GM21447 (cell line): ENCODE measurements around the gene SIGLEC10.
"Not testable (repeated sequence)": the region's sequence is repeated elsewhere in the genome, so short reads cannot be mapped to it uniquely, and the experiment has no call there.

Source experiments
- ATAC-seq: cut with Tn5 transposase; IDR thresholded peaks from one replicate; pipeline ENCODE4 v1.9.1; 2021; ENCODE audit not compliant: unreplicated experiment

SIGLEC10 gene

DNA sequence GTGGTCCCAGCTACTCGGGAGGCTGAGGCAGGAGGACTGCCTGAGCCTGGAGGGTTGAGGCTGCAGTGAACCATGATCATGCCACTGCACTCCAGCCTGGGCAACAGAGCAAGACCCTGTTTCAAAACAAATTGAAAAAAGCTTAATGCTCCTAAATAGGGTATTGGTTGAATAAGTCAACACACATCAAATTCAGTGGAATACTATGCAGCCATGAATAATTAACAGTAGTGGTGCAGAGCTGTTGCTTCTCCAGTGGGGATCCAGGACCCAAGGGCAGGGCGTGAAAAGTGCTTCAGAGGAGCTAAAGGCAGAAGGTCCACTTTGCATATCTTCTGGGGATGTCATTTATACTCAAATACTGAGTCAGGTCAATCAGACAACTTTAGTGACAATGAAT, 22.6 kb upstream of the SIGLEC10 start:
- no peak for ATAC-seq

DNA sequence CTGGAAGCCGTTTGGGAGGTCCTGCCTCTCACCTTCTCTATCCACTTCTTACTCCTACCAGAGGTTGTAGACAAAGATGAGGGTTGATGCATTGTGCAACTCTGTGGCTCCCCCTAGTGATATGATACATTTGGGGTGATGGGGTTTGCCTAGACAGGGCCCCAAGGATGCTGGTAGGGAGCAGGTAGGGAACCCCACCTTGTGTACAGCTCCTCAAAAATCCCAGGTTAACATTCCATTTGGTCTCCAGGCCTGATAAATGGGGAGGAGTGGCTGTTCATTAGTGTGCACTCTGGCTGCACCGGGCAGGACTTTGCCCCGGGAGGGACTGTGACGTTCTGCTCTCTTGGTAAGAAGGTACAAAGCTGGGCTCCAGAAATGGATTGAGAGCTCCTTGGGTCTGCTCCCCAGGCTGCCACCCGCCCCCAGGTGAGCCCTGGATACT, 21.6 kb upstream of the SIGLEC10 start:
- no peak for ATAC-seq

DNA sequence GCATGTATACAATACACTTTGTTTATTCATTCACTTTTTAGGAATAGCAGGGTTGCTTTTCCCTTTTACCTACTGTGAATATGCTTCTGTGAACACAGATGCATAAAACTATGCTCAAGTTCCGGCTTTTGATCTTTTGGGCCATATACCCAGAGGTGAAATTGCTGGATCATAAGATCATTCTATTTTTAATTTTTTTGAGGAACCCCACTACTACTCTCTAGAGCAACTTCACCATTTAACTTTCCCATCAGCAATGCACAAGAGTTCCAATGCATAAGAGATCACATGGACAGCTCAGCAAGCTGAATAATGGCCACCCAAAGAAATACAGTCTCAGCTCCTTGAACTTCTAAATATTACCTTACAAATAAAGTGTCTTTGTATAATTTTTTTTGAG, 17.0 kb upstream of the SIGLEC10 start:
- ATAC-seq, result no peak

DNA sequence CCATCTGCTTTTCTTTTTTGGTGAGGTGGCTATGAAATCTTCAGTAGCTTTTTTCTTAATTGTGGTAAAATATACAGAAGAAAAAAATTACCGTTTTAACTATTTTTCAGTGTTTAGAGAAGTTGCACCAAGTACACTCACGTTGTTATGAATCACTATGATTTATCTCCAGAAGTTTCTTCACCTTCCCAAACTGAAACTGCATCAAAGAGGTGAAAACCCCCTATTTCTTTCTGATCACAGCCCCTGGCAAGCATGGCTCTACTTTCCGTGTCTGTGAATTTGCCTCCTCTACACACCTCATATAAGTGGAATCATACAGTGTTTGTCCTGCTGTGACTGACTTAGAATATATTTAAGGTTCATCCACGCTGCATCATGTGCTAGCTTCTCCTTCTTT, 15.6 kb upstream of the SIGLEC10 start:
- no peak for ATAC-seq

DNA sequence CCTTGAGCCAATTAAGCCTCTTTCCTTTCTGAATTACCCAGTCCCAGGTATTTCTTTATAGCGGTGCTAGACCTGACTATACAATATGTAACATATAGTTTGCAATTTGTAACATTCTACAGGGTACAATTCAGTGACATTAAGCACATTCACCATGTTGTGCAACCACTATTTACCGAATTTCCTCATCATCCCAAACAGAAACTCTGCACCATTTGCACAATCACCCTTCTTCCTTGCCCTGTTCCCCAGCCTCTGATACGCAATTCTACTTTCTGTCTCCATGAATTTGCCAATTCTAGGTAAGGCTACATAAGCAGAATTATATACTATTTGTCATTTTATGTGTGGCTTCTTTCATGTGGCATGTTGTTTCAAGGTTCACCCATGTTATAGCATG, 13.7 kb upstream of the SIGLEC10 start:
- no peak for ATAC-seq

DNA sequence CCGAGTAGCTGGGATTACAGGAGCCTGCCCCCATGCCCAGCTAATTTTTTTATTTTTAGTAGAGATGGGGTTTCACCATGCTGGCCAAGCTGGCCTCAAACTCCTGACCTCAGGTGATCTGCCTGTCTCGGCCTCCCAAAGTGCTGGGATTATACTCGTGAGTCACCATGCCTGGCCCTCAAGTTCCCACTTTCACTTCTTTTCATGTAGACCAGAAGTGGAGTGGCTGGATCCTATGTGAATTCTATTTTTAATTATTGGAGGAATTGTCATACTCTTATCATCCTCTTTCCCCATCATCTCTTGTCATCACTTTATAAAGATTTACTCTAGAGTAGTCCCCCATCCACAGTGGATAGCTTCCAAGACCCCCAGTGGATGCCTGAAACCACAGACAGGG, 12.8 kb upstream of the SIGLEC10 start:
- no peak for ATAC-seq

DNA sequence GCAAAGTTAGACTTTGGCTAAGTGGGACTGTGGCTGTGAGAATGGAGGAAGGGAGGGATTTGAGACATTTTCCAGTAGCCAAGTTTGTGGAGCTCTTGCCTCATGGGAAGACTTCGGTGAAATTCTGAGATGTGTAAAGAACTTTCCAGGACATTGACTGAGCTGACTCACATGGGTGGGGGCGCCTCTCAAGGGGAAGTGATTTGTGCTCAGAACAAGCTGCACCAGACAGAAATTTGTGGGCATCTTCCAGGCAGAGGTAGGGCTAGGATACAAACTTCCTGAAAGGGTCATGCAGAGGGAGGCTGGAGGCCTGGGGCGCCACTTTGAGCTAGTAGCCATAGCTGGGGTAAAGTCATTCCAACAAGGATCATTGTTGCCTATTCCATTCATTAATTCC, 9.8 kb upstream of the SIGLEC10 start:
- no peak for ATAC-seq

DNA sequence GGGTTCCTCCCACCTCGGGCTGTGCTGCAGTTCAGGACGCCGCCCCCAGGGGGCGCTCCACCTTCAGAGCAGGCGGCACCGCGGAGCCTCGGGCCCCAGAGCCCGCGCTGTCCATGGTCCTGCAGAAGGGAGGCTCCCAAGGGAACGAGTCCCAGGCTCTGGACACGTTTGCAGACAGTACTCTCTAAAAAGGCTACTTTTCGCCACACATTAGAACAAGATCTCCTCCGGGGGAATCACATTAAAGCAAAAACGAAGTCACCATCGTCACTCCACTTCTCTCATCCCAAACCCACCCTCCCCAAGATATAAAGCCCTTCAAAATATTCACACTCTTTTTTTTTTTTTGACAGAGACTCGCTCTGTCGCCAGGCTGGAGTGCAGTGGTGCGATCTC, 4.6 kb upstream of the SIGLEC10 start:
- ATAC-seq, result no peak

DNA sequence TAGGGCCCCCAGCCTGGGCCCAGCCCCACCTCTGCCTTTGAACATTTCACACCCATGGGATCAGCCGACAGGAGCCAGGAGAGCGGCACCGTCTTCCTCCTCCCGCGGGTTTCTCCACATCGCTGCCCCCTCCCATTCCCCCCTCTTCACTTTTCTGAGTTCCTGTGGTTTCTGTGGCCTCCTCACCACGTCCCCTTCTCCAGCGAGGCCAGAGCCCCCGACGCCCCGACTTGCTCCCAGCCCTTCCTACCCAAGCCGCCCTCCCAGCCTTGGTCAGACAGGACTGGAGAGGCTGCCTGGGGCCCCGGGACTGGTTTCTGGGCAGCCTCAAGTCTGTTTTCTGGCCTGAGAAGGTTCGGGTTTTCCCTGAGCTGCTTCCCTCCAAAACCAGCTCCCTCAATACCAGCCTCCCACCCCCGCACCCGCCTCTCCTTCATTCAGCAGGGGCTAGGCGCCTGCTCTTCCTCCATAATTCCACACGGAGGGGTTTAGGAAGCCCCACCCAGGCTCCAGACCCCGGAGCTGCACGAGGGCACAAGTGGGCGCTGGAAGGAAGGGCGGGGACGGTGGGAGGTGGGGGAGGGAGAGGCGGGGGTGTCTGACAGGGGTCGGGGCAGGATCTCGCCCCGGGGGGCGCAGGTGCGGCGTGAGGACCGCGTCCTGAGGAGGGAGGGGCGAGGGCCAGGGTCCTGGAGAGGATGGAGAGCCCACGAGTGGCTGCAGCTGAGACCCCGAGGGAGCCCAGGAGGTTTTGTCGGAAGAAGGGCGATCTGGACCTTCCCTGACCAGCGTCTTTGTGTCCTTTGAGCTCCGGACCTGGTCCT, 4.0 kb upstream of the SIGLEC10 start:
- no peak for ATAC-seq

DNA sequence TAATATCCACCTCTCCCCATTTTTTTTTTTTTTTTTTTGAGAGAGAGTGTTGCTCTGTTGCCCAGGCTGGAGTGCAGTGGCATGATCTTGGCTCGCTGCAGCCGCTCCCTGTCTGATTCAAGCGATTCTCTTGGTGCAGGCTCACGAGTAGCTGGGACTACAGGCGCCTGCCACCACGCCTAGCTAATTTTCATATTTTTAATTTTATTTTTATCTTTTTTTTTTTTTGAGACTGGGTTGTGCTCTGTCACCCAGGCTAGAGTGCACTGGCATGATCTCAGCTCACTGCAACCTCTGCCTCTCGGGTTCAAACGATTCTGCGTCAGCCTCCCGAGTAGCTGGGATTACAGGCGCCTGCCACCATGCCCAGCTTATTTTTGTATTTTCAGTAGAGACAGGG, 3.1 kb upstream of the SIGLEC10 start:
- ATAC-seq, result not testable (repeated sequence)

DNA sequence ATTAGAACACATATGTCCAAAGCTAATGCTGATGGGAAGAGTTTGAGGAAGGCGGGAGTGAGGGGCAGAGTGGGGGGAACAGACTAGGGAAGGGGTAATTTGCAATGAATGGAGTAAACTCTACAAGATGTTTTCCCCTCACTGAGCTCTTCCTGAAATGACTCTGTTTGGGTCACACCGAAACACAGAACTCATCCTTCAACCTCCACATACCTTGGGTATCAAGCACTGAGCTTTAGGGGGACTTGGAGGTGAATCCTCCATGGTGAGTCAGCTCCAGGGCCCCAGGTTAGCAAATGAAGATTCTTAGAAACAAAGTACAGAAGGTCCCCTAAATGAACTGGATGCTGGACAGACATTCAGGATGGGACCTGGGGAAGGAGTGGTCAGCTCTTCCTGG, 1.3 kb upstream of the SIGLEC10 start:
- ATAC-seq, result no peak

DNA sequence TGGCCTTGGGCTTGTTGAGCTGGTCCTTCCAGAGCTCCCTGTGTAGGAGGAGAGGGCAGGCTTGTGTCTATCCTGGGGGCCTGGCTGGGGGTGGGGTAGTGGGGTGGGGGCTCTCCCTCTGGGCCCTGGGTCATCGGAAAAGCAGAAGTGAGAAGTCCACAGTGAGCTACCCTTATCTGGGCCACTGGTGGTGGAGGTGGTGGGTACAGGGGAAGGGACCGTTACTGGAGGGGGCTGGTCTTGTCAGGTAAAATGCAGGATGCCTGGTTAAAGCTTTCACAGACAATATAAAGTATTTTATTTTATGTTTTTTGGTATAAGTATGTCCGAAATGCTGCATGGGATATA, 342 bp upstream of the SIGLEC10 start:
- peak; percentile 14 for ATAC-seq

DNA sequence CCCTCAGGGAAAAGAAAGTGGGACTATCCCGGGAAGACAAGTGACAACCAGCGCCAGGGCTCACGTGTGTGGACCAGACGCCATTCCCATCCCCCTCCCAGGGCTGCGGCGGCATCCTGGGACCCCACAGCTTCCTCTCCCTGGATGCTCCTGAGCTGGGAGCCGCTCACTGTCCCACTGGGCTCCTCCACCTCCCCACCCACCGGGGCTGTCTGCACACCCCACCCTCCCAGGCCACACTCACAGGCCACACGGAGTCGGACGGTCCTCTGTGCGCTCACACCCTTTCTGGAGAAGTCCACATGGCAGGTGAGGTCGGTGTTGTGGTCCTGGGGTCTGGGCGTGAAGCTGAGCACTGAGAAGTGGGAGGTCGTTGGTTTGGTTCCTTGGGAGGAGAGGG, 1.0 kb downstream of the SIGLEC10 start:
- ATAC-seq, result not testable (repeated sequence)

DNA sequence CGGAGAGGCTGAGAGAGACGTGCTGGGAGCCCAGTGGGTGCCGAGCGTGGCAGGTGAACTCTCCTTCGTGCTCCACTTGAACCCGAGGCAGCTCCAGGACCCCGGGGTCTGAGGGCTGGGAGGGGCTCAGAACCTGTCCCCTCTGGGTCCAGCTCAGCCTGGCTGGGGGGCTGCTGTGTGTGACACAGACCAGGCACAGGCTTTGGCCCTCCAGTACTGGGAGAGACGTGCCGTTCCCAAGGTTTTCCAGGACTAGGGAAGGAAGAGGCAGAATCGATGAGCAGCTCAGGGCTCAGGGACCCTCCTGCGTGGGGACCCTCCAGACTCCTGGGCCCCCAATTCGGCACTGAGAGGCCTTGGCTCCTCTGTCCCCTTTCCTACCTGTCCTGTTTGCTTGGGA, 2.3 kb downstream of the SIGLEC10 start:
- no peak for ATAC-seq

DNA sequence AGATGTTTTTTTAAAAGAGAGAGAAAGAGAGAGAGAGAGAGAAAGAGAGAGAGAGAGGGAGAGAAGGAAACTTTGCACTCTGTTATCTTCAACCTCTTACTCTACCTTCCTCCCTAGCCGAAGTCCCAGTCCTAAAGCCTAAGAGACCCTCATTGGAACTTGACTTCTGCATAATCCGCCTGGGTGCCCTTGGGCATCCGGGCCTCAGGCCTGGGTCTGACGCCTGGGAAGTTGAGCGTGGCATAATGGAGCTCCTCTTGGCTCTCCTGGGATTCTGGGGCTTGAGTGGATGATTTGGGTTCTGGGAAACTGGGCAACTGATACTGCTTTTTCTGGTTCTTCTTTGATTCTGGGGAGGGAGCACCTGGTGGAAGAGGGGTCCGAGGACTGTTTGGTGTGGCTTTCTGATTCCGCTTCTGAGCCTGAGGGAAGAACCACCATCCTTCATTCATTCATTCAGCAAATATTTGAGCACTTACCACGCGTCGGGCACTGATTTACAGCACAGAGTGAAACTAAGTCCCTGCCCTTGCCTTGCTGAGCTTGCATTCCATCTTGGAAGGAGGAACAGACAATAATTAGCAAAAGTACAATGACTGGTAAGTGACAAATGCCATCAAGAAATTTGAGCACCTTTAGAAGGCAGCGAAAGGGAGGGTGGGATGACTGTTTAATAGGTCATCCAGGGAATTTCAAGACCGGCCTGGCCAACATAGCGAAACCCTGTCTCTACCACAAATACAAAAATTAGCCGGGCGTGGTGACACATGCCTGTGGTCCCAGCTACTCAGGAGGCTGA, 6.3 kb downstream of the SIGLEC10 start:
- no peak for ATAC-seq

DNA sequence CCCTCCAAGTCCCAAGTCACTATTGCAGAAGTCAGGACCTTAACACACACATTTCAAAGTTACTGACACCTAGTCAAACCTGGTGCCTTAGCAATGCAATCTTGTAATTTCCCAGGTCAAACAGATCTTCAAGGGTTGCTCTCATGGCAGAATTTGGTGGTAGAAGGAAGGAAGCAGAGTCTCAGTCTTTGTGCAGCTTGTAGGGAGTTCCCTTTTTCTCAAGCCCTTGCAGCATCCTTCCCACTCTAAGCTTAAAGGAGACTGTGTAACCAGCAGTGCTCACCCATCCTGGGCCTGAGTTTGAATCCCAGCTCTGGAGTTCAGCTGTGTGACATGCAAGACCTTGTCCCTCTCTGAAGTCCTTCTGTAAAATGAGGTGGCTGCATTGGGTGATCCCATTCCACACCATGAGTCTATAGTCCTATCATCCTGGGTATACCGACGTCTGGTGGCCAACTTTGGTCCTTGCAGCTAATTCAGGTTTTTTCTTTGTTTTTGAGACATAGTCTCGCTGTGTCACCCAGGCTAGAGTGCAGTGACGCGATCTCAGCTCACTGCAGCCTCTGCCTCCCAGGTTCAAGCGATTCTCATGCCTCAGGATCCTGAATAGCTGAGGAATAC, 9.8 kb downstream of the SIGLEC10 start:
- no peak for ATAC-seq

DNA sequence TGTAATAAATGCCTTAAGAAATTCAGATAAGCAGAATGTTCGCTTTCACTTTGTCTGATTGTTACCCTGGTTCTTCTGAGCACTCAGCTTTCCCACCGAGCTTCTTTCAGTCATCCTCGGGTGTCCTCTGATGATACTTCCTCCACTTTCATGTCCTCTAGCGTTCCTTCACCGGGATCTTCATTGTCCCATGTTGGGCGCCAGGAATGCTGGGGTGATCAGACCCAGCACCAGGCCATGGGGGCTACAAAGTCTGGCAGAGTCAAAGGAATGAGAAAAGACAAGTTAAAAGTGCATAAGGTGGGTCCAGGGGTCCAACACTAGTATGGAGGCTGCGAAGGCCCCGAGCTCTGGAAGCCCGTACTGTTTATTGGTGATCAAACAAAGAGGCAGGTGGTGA, 15.3 kb downstream of the SIGLEC10 start:
- ATAC-seq, result no peak

DNA sequence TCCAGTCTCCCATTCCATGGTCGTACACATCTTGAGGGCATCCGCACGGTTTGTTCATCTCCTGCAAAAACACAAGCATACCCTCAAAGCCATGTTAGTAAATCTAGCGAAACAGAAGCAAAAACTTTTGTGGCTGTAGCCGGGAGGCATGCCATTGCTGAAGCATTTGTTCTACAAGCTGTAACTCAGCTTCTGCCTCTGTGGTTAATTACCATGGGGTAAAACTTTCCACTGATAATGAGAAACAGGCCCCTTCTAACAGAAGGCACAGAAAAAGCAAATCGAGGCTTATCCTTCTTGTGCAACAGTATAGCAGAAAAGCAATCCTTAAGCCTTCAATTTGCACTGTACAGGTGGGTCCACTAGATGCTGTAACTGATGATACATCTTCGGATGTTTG, 17.5 kb downstream of the SIGLEC10 start:
- ATAC-seq, result not testable (repeated sequence)

DNA sequence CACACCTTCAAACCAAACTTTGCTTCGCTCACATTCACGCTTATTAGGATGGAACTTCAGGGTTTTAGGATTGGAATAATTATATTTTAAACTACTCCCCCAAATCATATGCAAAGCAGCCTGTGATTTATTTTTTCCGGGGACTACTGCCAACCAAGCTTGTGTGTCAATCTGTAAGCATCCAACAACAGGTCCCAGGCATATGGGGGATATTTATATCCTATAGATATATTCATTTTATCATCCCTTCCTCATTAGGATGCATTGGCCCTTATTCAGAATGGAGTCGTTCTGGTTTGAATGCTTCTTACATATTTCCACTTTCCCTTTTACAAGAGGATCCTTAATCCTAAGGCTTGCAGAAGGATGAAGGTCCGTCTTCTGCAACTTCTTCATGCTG, 18.2 kb downstream of the SIGLEC10 start:
- ATAC-seq, result no peak

DNA sequence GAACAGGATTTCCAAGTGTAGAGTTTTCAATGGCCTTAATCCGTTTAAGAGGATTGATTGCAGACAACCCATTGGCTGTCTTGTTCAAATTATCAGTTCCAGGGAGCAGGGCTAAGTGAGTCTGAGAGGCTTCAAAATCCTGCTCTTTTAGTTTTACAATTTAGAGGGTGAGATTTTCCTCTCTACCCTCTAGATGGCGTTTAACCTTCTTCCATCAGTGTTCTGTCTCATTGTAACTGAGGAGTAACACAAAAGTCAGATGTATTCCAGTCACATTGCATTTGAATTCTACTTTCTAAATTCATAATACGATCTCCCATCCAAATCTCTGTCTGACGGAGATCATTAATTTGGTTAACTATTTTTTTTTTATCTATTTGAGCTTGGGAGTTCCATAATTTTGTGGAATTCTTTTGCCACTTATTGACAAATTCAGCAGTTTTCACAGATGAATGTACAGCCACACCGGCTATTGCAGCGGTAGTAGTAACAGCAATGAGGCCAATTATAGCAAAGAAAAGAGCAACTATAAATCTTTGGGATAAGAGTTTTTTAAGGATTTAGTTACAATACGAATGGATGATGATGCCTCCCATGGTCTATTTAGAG, 19.2 kb downstream of the SIGLEC10 start:
- no peak for ATAC-seq

DNA sequence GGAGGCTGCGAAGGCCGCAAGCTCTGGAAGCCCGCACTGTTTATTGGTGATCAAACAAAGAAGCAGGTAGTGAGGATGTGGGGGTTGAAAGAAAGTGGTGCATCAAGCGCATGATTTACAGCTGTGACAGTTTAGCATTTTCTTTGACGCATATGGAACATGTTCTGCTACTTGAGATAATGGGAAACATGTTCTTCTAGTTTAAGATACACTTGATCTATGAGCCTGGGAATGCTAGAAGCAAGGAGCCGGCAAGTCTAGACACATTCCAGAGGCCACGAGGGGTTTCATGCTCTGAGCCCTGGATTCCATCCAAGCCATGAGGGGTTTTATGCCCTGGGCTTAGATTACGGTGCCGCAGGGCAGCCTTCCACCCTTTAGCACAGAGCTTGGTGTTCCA, 20.0 kb downstream of the SIGLEC10 start:
- ATAC-seq, result not testable (repeated sequence)

DNA sequence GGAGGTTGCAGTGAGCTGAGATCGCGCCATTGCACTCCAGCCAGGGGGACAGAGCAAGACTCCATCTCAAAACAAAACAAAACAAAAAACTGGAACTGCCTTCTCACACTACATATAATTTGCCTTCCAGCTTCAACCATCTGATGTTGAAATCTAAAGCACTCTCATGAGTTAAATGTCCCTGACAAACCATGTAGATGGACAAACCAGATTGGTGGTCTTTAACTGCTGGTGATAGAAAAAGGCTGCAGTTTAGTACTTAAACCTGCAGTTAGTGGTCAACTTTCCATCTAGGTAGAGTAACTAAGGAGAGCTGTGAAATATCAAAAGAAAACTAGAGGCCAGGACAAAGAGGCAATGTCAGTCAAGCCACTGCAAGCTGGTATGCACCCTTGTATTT, 21.3 kb downstream of the SIGLEC10 start:
- ATAC-seq, result no peak
